Measurements from ENCODE around the gene CNPY1.

CNPY1 gene

DNA sequence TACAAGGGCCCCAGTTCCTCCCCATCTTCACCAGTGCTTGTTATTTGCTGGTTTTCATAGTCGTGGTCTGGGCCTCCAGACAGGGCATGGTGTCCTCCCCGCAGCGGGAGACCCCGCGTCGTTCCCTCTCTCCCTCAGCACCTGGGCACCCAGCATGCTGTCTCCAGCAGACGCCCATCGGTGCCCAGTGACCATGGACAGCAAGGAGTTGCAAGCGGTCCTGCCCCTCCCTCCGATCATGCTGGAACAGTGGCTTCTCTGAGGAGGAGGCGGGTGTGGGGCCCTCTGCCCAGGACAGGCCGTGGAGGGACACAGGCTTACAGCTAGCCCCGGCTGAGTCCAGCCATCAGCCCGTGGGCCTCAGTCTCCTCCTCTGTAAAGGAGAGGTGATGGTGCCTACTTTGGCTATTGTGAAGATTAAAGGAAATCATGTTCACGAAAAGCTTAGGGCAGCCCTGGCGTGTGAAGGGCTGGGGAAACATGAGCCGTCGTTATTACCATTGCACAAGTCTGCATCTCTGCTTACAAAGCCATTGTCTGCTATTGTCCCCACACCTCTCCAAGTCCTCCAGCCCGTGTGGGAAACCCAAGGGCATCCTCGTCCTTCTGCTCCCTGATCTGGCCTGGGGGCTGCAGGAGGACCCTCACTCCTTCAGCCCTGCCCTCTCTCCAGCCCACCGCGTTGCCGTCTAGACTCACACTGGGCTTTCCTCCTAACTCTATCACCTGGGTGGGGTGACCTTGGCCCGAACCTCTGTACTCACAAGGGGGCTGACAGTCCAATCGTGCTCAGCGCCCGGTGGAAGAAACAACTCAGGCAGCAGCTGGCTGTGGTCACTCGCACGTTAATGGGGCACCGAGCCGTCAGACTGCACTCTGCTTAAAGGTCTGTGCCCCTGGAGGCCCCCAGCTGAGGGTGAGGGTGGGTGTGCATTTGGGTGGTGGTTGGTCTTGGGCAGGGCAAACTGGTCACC lies 58.6 kb downstream of the CNPY1 start:
- Histone ChIP-seq H3K9me3 (ENCODE audit: control insufficient read depth, low read length) (no peaks in the 10 kb centered on the region), H3K36me3 (ENCODE audit: control insufficient read depth in 1 of 2, insufficient read depth in 2 of 2, low read depth in 1 of 2, low read length in 2 of 2) (no peaks in the 10 kb centered on the region), H3K27me3 (ENCODE audit: control insufficient read depth in 1 of 2, insufficient read depth in 1 of 2, low read length in 2 of 2) (peaks cover 63 to 72% of the 10 kb centered on the region in 2 experiments), H2BK120ac (ENCODE audit: low read depth, low read length) (no peak overlapping the region), H2BK15ac (ENCODE audit: low read depth, poor library complexity, severe bottlenecking) (no peak overlapping the region), H3K23ac (ENCODE audit: low read length in 2 of 2) (no peak overlapping the region), H2BK12ac (ENCODE audit: low read length in 2 of 2) (no peak overlapping the region), H2AFZ (ENCODE audit: low read depth, low read length) (no peak overlapping the region), H3K4ac (ENCODE audit: low read depth in 1 of 2, low read length in 2 of 2) (no peak overlapping the region), H4K91ac (ENCODE audit: low read length) (no peak overlapping the region), H3K27ac (ENCODE audit: low read length, poor library complexity, severe bottlenecking) (no peak overlapping the region), H3K9ac (ENCODE audit: low read length) (no peak overlapping the region), H3K18ac (ENCODE audit: low read depth in 1 of 2, low read length in 2 of 2) (no peak overlapping the region), H2BK5ac (ENCODE audit: low read depth, low read length, poor library complexity, severe bottlenecking) (no peak overlapping the region), H3K79me1 (replicated peaks; ENCODE audit: low read length, poor library complexity, severe bottlenecking) (no peaks in the 10 kb centered on the region), H3K4me1 (ENCODE audit: control insufficient read depth, insufficient read depth, low read depth, low read length) (peaks cover 13% of the 10 kb centered on the region), H3K14ac (ENCODE audit: low read length in 2 of 2) (no peak overlapping the region), H2AK5ac (ENCODE audit: low read length, severe bottlenecking) (no peak overlapping the region), H3K4me3 (ENCODE audit: insufficient read depth in 1 of 2, low read depth in 1 of 2, low read length in 2 of 2) (no peak overlapping the region), H3K4me2 (ENCODE audit: low read length, poor library complexity, severe bottlenecking) (no peak overlapping the region), H4K8ac (ENCODE audit: low read length) (no peak overlapping the region)
- no peak for DNase-seq
- WGBS: 82% methylated on average over 31 of the region's 31 CpGs

DNA sequence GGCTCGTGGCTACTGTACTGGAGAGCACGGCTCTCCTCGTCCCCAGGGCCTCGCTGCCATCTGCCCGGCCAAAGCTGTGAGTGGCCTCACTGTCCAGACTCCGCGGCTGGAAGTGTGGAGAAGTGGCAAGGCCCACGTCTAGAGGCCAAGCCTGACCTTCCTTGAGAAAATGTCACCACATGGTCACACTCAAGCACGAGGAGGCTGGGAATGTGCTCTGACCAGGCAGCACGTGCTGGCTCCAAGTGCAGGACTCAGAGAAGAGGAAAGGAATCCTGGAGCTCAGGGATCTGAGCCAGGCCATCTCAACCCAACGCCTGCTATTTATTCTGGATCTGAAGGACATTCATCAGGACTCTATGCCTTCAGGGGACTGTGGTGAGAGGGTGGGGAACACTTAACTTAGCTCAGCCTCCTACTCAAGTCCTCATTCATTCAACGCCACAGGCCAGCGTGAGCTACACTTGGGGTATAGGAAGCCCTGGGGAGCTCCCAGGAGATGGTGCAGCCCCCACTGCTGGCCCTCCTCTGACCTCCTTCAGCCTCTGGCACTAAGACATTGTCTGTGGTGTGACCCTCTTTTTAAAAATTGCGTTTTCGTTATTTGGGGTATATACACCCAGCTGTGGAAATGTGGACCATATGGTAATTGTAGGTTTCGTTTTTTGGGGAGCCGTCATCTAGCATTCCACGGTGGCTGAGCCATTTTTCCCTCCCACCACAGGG lies 59.4 kb downstream of the CNPY1 start:
- Histone ChIP-seq H2BK12ac (ENCODE audit: low read length in 2 of 2) (no peak overlapping the region), H3K4me1 (ENCODE audit: control insufficient read depth, insufficient read depth, low read depth, low read length) (peaks cover 13% of the 10 kb centered on the region), H3K9ac (ENCODE audit: low read length) (no peak overlapping the region), H3K27me3 (ENCODE audit: control insufficient read depth in 1 of 2, insufficient read depth in 1 of 2, low read length in 2 of 2) (peaks cover 66 to 67% of the 10 kb centered on the region in 2 experiments), H3K9me3 (ENCODE audit: control insufficient read depth, low read length) (no peaks in the 10 kb centered on the region), H4K91ac (ENCODE audit: low read length) (no peak overlapping the region), H3K79me1 (replicated peaks; ENCODE audit: low read length, poor library complexity, severe bottlenecking) (no peaks in the 10 kb centered on the region), H3K14ac (ENCODE audit: low read length in 2 of 2) (no peak overlapping the region), H3K4ac (ENCODE audit: low read depth in 1 of 2, low read length in 2 of 2) (no peak overlapping the region), H3K27ac (ENCODE audit: low read length, poor library complexity, severe bottlenecking) (no peak overlapping the region), H2BK5ac (ENCODE audit: low read depth, low read length, poor library complexity, severe bottlenecking) (no peak overlapping the region), H3K4me2 (ENCODE audit: low read length, poor library complexity, severe bottlenecking) (no peak overlapping the region), H3K18ac (ENCODE audit: low read depth in 1 of 2, low read length in 2 of 2) (no peak overlapping the region), H3K36me3 (ENCODE audit: control insufficient read depth in 1 of 2, insufficient read depth in 2 of 2, low read depth in 1 of 2, low read length in 2 of 2) (no peaks in the 10 kb centered on the region), H4K8ac (ENCODE audit: low read length) (no peak overlapping the region), H3K23ac (ENCODE audit: low read length in 2 of 2) (no peak overlapping the region), H3K4me3 (ENCODE audit: insufficient read depth in 1 of 2, low read depth in 1 of 2, low read length in 2 of 2) (no peak overlapping the region), H2AK5ac (ENCODE audit: low read length, severe bottlenecking) (no peak overlapping the region), H2BK120ac (ENCODE audit: low read depth, low read length) (no peak overlapping the region), H2AFZ (ENCODE audit: low read depth, low read length) (no peak overlapping the region), H2BK15ac (ENCODE audit: low read depth, poor library complexity, severe bottlenecking) (no peak overlapping the region)
- WGBS: 74% methylated on average over 16 of the region's 18 CpGs
- DNase-seq: no peak

DNA sequence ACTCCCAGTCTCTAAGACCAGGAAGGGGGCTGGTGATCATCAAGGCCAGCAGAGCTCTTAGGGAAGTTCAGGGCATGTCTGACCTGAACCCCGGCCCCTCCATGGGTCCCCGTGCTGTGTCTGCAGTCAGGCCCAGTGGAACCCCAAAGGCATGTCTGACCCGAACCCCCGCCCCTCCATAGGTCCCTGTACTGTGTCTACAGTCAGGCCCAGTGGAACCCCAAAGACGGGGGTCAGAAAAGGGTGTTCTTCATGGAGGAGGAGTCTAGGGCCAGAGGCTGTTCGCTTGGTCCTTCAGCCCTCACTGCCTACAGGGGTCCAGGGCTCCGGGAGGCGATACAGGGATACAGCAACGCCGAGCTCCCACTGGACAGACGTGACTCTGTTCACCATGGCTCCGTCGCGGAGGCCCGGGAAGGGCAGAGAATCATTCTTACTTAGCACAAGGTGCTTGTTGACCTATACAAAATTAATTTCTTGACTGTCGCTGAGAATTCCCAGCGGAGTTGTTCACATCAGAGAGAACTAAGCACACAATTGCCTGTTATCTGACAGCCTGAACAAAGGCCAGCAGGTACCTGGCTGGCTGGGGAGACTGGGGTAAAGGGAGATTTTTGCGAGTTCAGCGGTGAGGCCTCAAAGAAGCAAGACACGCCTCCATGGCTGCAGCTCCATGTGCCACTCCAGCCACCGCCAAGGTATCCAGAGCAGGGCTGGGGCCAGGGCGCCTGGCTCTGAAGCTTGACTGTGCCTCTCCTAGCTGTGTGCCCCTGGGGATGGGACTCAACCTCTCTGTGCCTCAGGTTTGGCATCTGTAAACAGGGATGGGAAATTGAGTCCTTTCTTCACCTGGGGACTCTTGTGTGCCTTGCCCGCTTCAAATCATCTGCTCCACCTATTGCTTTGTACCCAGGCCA lies 61.6 kb downstream of the CNPY1 start:
- Histone ChIP-seq H4K8ac (ENCODE audit: low read length) (no peak overlapping the region), H3K14ac (ENCODE audit: low read length in 2 of 2) (no peak overlapping the region), H3K27me3 (ENCODE audit: control insufficient read depth in 1 of 2, insufficient read depth in 1 of 2, low read length in 2 of 2) (peaks cover 44 to 49% of the 10 kb centered on the region in 2 experiments), H3K36me3 (ENCODE audit: control insufficient read depth in 1 of 2, insufficient read depth in 2 of 2, low read depth in 1 of 2, low read length in 2 of 2) (no peaks in the 10 kb centered on the region), H3K79me1 (replicated peaks; ENCODE audit: low read length, poor library complexity, severe bottlenecking) (no peaks in the 10 kb centered on the region), H3K4me2 (ENCODE audit: low read length, poor library complexity, severe bottlenecking) (no peak overlapping the region), H3K4ac (ENCODE audit: low read depth in 1 of 2, low read length in 2 of 2) (no peak overlapping the region), H2BK12ac (ENCODE audit: low read length in 2 of 2) (no peak overlapping the region), H3K18ac (ENCODE audit: low read depth in 1 of 2, low read length in 2 of 2) (no peak overlapping the region), H2BK5ac (ENCODE audit: low read depth, low read length, poor library complexity, severe bottlenecking) (no peak overlapping the region), H3K23ac (ENCODE audit: low read length in 2 of 2) (no peak overlapping the region), H2BK15ac (ENCODE audit: low read depth, poor library complexity, severe bottlenecking) (no peak overlapping the region), H2AFZ (ENCODE audit: low read depth, low read length) (no peak overlapping the region), H3K9ac (ENCODE audit: low read length) (no peak overlapping the region), H3K27ac (ENCODE audit: low read length, poor library complexity, severe bottlenecking) (no peak overlapping the region), H2AK5ac (ENCODE audit: low read length, severe bottlenecking) (no peak overlapping the region), H3K9me3 (ENCODE audit: control insufficient read depth, low read length) (no peaks in the 10 kb centered on the region), H4K91ac (ENCODE audit: low read length) (no peak overlapping the region), H3K4me1 (ENCODE audit: control insufficient read depth, insufficient read depth, low read depth, low read length) (no peaks in the 10 kb centered on the region), H2BK120ac (ENCODE audit: low read depth, low read length) (no peak overlapping the region), H3K4me3 (ENCODE audit: insufficient read depth in 1 of 2, low read depth in 1 of 2, low read length in 2 of 2) (no peak overlapping the region)
- WGBS: 75% methylated on average over 23 of the region's 23 CpGs
- no peak for DNase-seq

Measured in mesenchymal stem cell (in vitro differentiated cells and primary cell).